ENCODE measurements around the gene VIM.

The VIM gene

DNA sequence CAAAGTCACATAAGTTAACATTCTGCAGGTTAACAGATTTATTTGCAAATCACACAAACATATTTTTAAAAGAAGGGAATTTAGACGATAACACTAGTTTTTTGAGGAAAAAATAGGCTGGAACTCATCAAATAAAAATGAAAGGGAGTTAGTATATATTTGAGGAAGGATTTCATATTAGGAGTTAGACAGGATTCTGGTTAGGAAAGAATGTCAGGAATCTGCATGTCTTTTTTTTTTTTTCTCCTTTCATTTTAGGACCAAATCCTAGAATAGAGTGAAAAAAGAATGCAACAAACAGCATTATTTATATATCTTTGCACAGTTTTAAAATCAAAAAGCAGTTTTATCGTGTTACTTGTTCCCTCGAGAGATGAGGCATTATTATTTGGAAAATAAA, 17.7 kb upstream of the VIM start:
- no peak for DNase-seq

DNA sequence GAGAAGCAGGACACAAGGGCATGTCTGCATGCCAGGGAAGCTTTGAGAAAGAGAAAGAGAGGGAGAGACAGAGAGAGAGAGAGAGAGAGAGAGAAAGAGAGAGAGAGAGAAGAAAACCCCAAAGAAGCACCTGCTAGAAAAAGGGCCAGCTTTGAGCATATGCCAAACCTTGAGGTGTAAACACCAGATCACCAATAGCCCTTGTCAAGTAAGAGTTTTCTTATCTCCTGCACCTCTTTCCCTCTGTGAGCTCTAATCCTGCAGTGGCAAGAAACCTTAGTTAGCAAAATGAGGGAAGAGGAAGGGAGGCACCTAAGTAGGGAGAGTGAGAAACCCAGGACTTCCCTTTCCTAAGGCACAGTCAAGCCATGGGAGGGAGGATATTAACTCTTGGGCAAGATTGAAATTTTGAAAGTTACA, 15.2 kb upstream of the VIM start:
- no peak for DNase-seq

DNA sequence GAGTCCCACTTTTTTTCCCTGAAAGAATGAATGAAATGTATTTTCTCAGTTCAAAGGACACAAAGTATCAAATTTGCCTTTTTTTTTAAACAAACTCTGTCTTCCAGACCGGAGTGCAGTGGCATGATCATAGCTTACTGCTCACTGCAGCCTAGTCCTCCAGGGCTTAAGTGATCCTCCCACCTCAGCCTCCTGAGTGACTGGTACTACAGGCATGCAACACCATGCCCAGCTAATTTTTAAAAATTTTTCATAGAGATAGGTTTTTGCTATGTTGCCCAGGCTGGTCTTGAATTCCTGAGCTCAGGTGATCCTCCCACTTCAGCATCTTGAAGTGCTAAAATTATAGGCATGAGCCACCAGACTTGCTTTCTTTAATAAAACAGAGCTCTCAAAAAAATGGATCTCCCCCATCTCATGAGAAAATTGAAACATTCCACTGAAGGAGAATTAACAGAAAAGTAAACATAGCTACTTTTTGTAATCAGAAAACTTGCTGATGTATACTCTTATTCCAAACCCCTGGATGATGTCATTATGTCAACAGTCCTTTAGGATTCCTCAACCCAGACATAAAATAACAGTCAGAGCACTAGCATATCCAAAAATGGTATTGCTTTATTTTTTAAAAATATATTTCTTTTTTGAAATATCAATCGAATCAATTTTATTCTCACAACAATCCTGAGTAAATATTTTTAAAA, 14.2 kb upstream of the VIM start:
- no peak for DNase-seq

- DNase-seq: no peak
These were observed 13.5 kb upstream of the VIM start for GRCh38 chr10:17214526-17214925.

- no peak for DNase-seq
These were observed 12.9 kb upstream of the VIM start for GRCh38 chr10:17214971-17215781.

GRCh38 chr10:17215782-17216122, 12.3 kb upstream of the VIM start:
- no peak for DNase-seq

GRCh38 chr10:17216217-17216900, 11.7 kb upstream of the VIM start:
- DNase-seq: peak; percentile 80

DNA sequence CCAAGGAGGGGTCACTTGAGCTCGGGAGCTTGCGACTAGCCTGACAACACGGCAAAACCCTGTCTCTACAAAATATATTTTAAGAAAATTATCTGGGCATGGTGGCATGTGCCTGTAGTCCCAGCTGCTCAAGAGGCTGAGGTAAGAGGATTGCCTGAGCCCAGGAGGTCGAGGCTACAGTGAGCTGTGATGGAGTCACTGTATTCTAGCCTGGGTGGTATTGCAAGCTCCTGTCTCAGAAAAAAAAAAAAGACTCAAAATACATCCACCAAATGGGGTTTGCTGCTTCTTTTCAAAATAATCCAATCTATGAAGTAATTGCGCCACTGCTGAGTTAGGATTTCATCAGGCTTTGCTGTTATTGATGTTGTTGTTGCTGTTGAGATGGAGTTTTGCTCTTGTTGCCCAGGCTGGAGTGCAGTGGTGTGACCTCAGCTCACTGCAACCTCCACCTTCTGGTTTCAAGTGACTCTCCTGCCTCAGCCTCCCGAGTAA, 11.1 kb upstream of the VIM start:
- DNase-seq: no peak

GRCh38 chr10:17217631-17218232, 10.3 kb upstream of the VIM start:
- no peak for DNase-seq

- no peak for DNase-seq
These were observed 9.0 kb upstream of the VIM start for GRCh38 chr10:17219024-17219423.

DNA sequence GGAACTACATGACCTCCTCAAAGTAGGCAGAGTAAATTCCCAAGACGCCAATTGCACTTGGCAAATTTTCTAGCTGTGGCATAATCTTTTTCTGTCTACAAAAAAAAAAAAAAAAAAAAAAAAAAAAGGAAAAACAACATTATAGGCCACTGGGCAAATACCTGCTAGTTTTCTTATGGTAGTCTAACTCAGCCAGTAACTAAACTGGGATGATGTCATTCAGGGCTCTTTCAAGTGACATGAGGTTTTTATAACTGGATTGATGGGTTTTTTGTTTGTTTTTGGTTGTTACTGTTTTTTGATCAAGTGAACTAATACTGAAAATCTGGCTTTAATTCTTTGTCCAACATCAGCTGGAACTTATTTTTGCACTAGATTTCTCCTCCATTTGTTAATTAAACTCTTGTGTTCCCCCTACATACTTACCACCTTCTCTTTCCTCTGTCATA, 7.4 kb upstream of the VIM start:
- DNase-seq: no peak

- no peak for DNase-seq
These were observed 5.7 kb upstream of the VIM start for GRCh38 chr10:17222329-17222728.

- DNase-seq: no peak
These were observed 2.2 kb upstream of the VIM start for GRCh38 chr10:17225808-17226207.

- DNase-seq: no peak
These were observed 1.1 kb upstream of the VIM start for GRCh38 chr10:17226891-17227303.

DNA sequence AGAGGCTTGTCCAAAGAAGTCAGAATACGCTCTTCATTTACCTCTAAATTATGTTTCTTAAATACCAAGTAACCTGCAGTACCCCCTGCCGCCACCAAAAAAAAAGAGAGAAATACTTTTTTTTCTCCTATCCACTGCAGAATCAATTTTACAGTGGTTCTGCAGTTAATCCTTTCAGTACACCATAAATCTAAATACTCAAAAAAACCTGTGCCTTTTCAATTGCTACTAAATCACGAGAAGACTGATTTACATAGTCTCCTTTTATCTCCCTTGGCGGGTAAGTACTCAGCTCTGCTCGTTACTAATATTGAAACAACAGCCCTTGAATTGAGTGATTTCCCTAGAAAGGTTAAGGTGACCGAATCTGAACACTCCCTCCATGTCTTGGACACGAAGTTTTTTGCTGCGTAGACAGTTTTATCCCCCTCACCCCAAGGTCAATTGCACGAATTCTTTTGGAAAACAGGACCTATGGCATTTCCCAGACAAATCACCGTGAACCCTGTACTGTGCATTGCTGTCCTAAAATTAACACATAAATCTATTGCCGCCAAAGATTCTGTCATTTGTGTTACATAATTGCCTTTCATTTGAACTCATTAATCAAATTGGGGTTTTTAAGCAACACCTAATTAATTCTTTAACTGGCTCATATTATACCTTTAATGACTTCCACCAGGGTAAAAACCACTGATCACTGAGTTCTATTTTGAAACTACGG, 512 bp upstream of the VIM start:
- no peak for DNase-seq

DNA sequence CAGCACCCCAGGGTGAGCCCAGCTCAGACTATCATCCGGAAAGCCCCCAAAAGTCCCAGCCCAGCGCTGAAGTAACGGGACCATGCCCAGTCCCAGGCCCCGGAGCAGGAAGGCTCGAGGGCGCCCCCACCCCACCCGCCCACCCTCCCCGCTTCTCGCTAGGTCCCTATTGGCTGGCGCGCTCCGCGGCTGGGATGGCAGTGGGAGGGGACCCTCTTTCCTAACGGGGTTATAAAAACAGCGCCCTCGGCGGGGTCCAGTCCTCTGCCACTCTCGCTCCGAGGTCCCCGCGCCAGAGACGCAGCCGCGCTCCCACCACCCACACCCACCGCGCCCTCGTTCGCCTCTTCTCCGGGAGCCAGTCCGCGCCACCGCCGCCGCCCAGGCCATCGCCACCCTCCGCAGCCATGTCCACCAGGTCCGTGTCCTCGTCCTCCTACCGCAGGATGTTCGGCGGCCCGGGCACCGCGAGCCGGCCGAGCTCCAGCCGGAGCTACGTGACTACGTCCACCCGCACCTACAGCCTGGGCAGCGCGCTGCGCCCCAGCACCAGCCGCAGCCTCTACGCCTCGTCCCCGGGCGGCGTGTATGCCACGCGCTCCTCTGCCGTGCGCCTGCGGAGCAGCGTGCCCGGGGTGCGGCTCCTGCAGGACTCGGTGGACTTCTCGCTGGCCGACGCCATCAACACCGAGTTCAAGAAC, 1.1 kb downstream of the VIM start:
- DNase-seq: peak; percentile 37

DNA sequence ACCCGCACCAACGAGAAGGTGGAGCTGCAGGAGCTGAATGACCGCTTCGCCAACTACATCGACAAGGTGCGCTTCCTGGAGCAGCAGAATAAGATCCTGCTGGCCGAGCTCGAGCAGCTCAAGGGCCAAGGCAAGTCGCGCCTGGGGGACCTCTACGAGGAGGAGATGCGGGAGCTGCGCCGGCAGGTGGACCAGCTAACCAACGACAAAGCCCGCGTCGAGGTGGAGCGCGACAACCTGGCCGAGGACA, 1.6 kb downstream of the VIM start:
- no peak for DNase-seq

GRCh38 chr10:17229967-17230682, 2.1 kb downstream of the VIM start:
- peak; percentile 78 for DNase-seq

- DNase-seq: no peak
These were observed 3.7 kb downstream of the VIM start for GRCh38 chr10:17231788-17232187.

- DNase-seq: no peak
These were observed 4.4 kb downstream of the VIM start for GRCh38 chr10:17232276-17232960.
